K562 (cell line): Measurements from ENCODE around the gene PIK3R6. TPM values are rescaled to one million over a fixed set of nuclear protein-coding genes. Genes with fewer than 3 reads are reported as not detected.
A peak's percentile ranks its signal among the peaks of the same experiment; 100 is the strongest.
"Not testable (repeated sequence)": the region's sequence is repeated elsewhere in the genome, so short reads cannot be mapped to it uniquely, and the experiment has no call there.

ENCODE experiments used
- ATAC-seq: fragments of 200-7000 bp; cut with Tn5 transposase; 3 replicates; pipeline ENCODE4 v1.9.1; 2020; ENCODE audit warnings: moderate library complexity
- BruUV-seq: library from RNA; stranded (reverse); fragments of 400-500 nt; replicated peaks from 2 replicates; lab custom pipeline; 2021; lab: Mats Ljungman, UMichigan
- CTCF ChIA-PET: fragments of 300-600 bp; formaldehyde crosslinking; extraction: SDS; loops from one replicate; lab custom pipeline; 2021; ENCODE audit warnings: low intra/inter-chr PET ratio; lab: Yijun Ruan, JAX
- POLR2A ChIA-PET: fragments of 300-600, 350-650 bp; sonication (Branson Sonifier 250); formaldehyde crosslinking; extraction: SDS; loops from one replicate; lab custom pipeline; 2021; ENCODE audit warnings: antibody characterized with exemption, inconsistent platforms; lab: Yijun Ruan, JAX
- DNase-seq, 4 experiments: peaks; one replicate each; pipeline versions ENCODE4 v3.0.0 to v3.0.0-alpha.2; 2011 to 2018; ENCODE audit warnings: low spot score in 3 of 4, mixed read lengths in 3 of 4; ENCODE audit errors: extremely low read depth in 1 of 4
- FAIRE-seq: peaks from 2 replicates; lab custom pipeline; 2011; peaks lifted over from hg19 to GRCh38; lab: Jason Lieb, UNC
- H2AFZ ChIP-seq: 2 replicates; pipeline ENCODE4 v1.6.0; 2011; ENCODE audit warnings: low read depth, low read length, control low read depth, inconsistent platforms
- H3K27ac ChIP-seq: fragments of 200-600 bp; 3 replicates; pipeline ENCODE4 v1.8.0; 2011; ENCODE audit warnings: low read depth, mild to moderate bottlenecking, control low read depth, inconsistent platforms, low read length, moderate library complexity, mixed read lengths; ENCODE audit errors: extremely low read depth
- H3K27me3 ChIP-seq, 2 experiments: fragments of 300-600 bp in 1 of 2; 2 replicates in 1 of 2; 3 replicates in 1 of 2; pipeline versions ENCODE4 v1.6.0 to v1.8.0; 2011; ENCODE audit warnings: inconsistent platforms in 2 of 2, low read length in 2 of 2, mild to moderate bottlenecking in 1 of 2, mixed read lengths in 1 of 2, moderate library complexity in 1 of 2; ENCODE audit not compliant: control insufficient read depth in 2 of 2, insufficient read depth in 2 of 2
- H3K36me3 ChIP-seq: fragments of 300-600 bp; 3 replicates; pipeline ENCODE4 v1.8.0; 2011; ENCODE audit warnings: mild to moderate bottlenecking, low read length, inconsistent platforms; ENCODE audit not compliant: control insufficient read depth, insufficient read depth
- H3K4me1 ChIP-seq, 2 experiments: fragments of 200-600 bp in 1 of 2; replicated peaks in 1 of 2; 2 replicates in 1 of 2; 3 replicates in 1 of 2; pipeline versions ENCODE4 v1.5.1 to v1.8.0; 2011; ENCODE audit warnings: inconsistent platforms in 2 of 2, low read length in 2 of 2, mild to moderate bottlenecking in 1 of 2, mixed read lengths in 1 of 2, moderate library complexity in 1 of 2; ENCODE audit not compliant: control insufficient read depth in 2 of 2, insufficient read depth in 2 of 2
- H3K4me2 ChIP-seq: 2 replicates; pipeline ENCODE4 v1.6.1; 2011; ENCODE audit warnings: low read length, control low read depth, inconsistent platforms, mixed read lengths; ENCODE audit not compliant: insufficient read depth
- H3K4me3 ChIP-seq: fragments of 200-600 bp; sonication (generic), shearing (Covaris generic); 2 replicates; pipeline ENCODE4 v1.5.1; 2016; ENCODE audit warnings: control low read depth, inconsistent platforms
- H3K79me2 ChIP-seq: fragments of 200-600 bp; 3 replicates; pipeline ENCODE4 v1.8.0; 2011; ENCODE audit warnings: low read length, inconsistent platforms; ENCODE audit not compliant: control insufficient read depth, insufficient read depth
- H3K9ac ChIP-seq, 2 experiments: 2 replicates each; pipeline versions ENCODE4 v1.6.0 to v1.6.1; 2011; ENCODE audit warnings: low read depth in 2 of 2, low read length in 2 of 2, control low read depth in 1 of 2, inconsistent platforms in 1 of 2, mild to moderate bottlenecking in 1 of 2, mixed read lengths in 1 of 2; ENCODE audit not compliant: insufficient read depth in 1 of 2
- H3K9me1 ChIP-seq: one replicate; pipeline ENCODE4 v1.6.0; 2011; ENCODE audit warnings: inconsistent platforms, mild to moderate bottlenecking, low read length, moderate library complexity; ENCODE audit not compliant: control insufficient read depth, insufficient read depth
- H3K9me3 ChIP-seq: replicated peaks from 2 replicates; pipeline ENCODE4 v1.5.1; 2011; ENCODE audit warnings: low read depth, low read length, inconsistent platforms; ENCODE audit not compliant: control insufficient read depth, insufficient read depth
- H4K20me1 ChIP-seq: replicated peaks from 2 replicates; pipeline ENCODE4 v1.6.1; 2011; ENCODE audit warnings: low read length, inconsistent platforms, mixed read lengths; ENCODE audit not compliant: control insufficient read depth, insufficient read depth
- JUN ChIP-seq, 2 experiments: sonication (generic) in 1 of 2; formaldehyde crosslinking in 1 of 2; IDR thresholded peaks; 2 replicates each; pipeline versions ENCODE4 v1.6.1 to v1.8.0; 2012 to 2022; ENCODE audit warnings: borderline replicate concordance in 2 of 2, mild to moderate bottlenecking in 2 of 2, improper control_type of control experiment in 1 of 2, low read depth in 1 of 2, low read length in 1 of 2, missing genetic modification reagents in 1 of 2
- NCOA4 ChIP-seq: fragments of 450-650 bp; IDR thresholded peaks from 2 replicates; pipeline ENCODE4 v1.6.1; 2018; ENCODE audit warnings: mild to moderate bottlenecking; ENCODE audit not compliant: partially characterized antibody
- RAD21 ChIP-seq, 2 experiments: fragments of 250-450 bp in 1 of 2; fragments of 450-650 bp in 1 of 2; sonication (Bioruptor Pico) in 1 of 2; formaldehyde crosslinking in 1 of 2; IDR thresholded peaks in 1 of 2; conservative IDR thresholded peaks in 1 of 2; 2 replicates each; pipeline versions ENCODE4 v1.4.0 to v1.8.0; 2020 to 2022; ENCODE audit warnings: mild to moderate bottlenecking in 2 of 2, moderate library complexity in 1 of 2
- RBM34 ChIP-seq: fragments of 200-400 bp; formaldehyde crosslinking; IDR thresholded peaks from 2 replicates; pipeline ENCODE4 v1.6.1; 2018; ENCODE audit warnings: low read length, borderline replicate concordance; ENCODE audit not compliant: insufficient read depth
- SAFB ChIP-seq: fragments of 200-400 bp; formaldehyde crosslinking; IDR thresholded peaks from 2 replicates; pipeline ENCODE4 v1.6.1; 2017; ENCODE audit warnings: low read depth, low read length, borderline replicate concordance
- VEZF1 ChIP-seq: fragments of 200-800 bp; sonication (Bioruptor generic); IDR thresholded peaks from 2 replicates; pipeline ENCODE4 v1.6.1; 2017; ENCODE audit warnings: missing genetic modification characterization, missing compliant biosample characterization
- WGBS: fragments of 100-300 bp; shearing (Covaris generic); methylation state at CpG from one replicate; pipeline ENCODE4 v1.1.6; 2016; ENCODE audit warnings: low coverage, mixed read lengths; ENCODE audit not compliant: insufficient coverage; ENCODE audit errors: missing lambda C conversion rate; 5-methylcytosine and 5-hydroxymethylcytosine counted together
- in situ Hi-C: fragments of 300-500 bp; cut with MboI; formaldehyde crosslinking; loops from 4 replicates; pipeline ENCODE4 v1.15.0; 2018; ENCODE audit warnings: inconsistent platforms, mixed read lengths
- intact Hi-C: fragments of 100-400 bp; cut with micrococcal nuclease; formaldehyde crosslinking; loops from 2 replicates; pipeline ENCODE4 v1.14.2; 2022
- polyA plus RNA-seq, 8 experiments: library from polyadenylated mRNA; depleted of rRNA in 4 of 8; stranded (reverse) in 5 of 8; unstranded in 3 of 8; fragments of >200 nt; fragmentation: Nextera tagmentation in 2 of 8; fragmentation: Illumina TruSeq in 1 of 8; extraction: Ambion mirVana in 2 of 8; extraction: Trizol in 1 of 8; gene quantifications; 2 replicates each; pipeline versions ENCODE4 v1.2.1 to v1.2.3, GENCODE V29; 2011 to 2014; ENCODE audit warnings: inconsistent platforms in 1 of 8, missing spikeins in 1 of 8
- total RNA-seq, 7 experiments: library from RNA; depleted of rRNA in 6 of 7; stranded (reverse); fragments of >200 nt in 6 of 7; fragmentation: Illumina TruSeq in 2 of 7; extraction: Trizol in 2 of 7; gene quantifications; 2 replicates each; pipeline versions ENCODE4 v1.2.1 to v1.2.3, GENCODE V29; 2011 to 2021; ENCODE audit warnings: low replicate concordance in 1 of 7
- TF ChIP-seq, protein P1 (sequence below), 3 experiments: IDR thresholded peaks in 2 of 3; conservative IDR thresholded peaks in 1 of 3; 2 replicates each; pipeline ENCODE4 v1.5.1; 2011 to 2012; ENCODE audit warnings: low read length in 3 of 3, mild to moderate bottlenecking in 3 of 3, control low read depth in 2 of 3, improper control_type of control experiment in 1 of 3, inconsistent platforms in 1 of 3, low read depth in 1 of 3, mixed read lengths in 1 of 3, moderate library complexity in 1 of 3; ENCODE audit not compliant: insufficient read depth in 2 of 3

PIK3R6 gene
- total and polyA plus RNA-seq, 9 of the 15 experiments (the other 6 are each of a cell fraction or from before 2014, with no cell fraction given), result 0.04 TPM; not detected in 8

GRCh38 chr17:8805396-8805795 is 62.1 kb downstream of the PIK3R6 start:
- BruUV-seq, FAIRE-seq, ATAC-seq, intact Hi-C loops, H3K9ac ChIP-seq, DNase-seq, H2AFZ ChIP-seq, H3K36me3 ChIP-seq, H4K20me1 ChIP-seq, H3K4me2 ChIP-seq, H3K79me2 ChIP-seq, H3K9me3 ChIP-seq, H3K9me1 ChIP-seq, H3K27ac ChIP-seq, POLR2A ChIA-PET, in situ Hi-C loops, H3K4me3 ChIP-seq, CTCF ChIA-PET, H3K4me1 ChIP-seq: not testable (repeated sequence)
- WGBS, result 0% methylated on average over 3 of the region's 10 CpGs
- H3K27me3 ChIP-seq, result peaks cover 0 to 11% of the 10 kb centered on the region in 2 experiments; a peak in 1 of 5 replicates

DNA sequence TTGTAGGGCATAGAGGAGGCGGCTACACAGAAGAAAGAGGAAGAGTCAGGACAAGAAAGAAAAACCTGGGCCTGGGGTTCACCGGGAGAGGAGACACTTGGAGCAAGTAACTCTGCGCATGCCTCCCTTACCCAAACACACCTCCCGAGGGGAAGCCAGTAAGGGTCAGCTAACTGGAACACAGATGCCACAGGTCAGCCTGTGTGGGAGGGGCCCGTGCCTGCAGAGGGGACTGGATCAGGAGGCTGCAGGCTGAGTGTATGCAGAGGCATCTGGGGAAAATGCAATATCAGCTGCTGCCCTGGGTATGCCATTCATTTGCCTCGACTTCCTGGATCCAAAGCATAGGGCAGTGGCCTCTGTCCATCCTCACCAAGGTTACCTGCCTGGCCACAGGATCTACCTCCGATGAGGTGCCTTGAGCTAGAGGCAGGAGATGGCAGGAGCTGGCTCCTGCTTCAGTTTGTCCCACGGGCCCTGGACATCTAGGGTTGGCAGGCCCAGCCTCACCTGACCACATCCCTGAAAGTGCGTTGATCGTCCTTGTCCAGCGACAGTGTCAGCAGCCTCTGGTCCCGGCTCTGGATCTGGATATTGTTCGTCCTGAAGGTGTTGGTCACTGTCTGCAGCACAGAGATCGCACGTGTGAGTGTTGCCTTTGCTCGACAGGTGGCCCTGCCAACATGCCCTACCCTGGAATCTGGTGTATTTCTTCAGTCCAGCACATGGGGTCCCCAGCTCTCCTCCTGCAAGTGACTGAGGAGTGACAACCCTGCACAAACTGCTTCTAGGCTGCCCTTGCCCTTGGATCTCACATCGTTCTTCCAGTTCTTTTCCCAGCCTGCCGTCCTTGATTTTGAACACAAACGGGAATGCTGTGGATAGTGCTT is 63.7 kb downstream of the PIK3R6 start:
- Histone ChIP-seq H3K79me2 (no peaks in the 10 kb centered on the region), H2AFZ (no peak overlapping the region), H4K20me1 (no peaks in the 10 kb centered on the region), H3K27me3 (peaks cover 0 to 17% of the 10 kb centered on the region in 2 experiments; a peak in 1 of 5 replicates), H3K36me3 (no peaks in the 10 kb centered on the region), H3K4me2 (no peak overlapping the region), H3K9me3 (no peaks in the 10 kb centered on the region), H3K9ac (no peak overlapping the region), H3K4me3 (no peak overlapping the region), H3K4me1 (peaks cover 0 to 7% of the 10 kb centered on the region in 2 experiments; a peak in 2 of 5 replicates), H3K9me1 (no peaks in the 10 kb centered on the region), H3K27ac (no peak overlapping the region)
- CTCF ChIA-PET, result no interaction called here
- DNase-seq, result no peak
- BruUV-seq, result no TSS peak
- intact Hi-C loops (no loop called here), in situ Hi-C loops (no loop called here)
- no peak for ATAC-seq
- FAIRE-seq, result no peak
- TF ChIP-seq, protein P1, sequence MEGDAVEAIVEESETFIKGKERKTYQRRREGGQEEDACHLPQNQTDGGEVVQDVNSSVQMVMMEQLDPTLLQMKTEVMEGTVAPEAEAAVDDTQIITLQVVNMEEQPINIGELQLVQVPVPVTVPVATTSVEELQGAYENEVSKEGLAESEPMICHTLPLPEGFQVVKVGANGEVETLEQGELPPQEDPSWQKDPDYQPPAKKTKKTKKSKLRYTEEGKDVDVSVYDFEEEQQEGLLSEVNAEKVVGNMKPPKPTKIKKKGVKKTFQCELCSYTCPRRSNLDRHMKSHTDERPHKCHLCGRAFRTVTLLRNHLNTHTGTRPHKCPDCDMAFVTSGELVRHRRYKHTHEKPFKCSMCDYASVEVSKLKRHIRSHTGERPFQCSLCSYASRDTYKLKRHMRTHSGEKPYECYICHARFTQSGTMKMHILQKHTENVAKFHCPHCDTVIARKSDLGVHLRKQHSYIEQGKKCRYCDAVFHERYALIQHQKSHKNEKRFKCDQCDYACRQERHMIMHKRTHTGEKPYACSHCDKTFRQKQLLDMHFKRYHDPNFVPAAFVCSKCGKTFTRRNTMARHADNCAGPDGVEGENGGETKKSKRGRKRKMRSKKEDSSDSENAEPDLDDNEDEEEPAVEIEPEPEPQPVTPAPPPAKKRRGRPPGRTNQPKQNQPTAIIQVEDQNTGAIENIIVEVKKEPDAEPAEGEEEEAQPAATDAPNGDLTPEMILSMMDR (IDR thresholded peaks at IDR 0.05 in 2 of 3, conservative IDR thresholded peaks at IDR 0.05 in 1 of 3; ENCODE audit: insufficient read depth in 2 of 3, low read depth in 1 of 3, low read length in 3 of 3), result peak; percentile 23 to 34 (median 23); a peak in 2 of 6 replicates
- TF ChIP-seq SAFB, result no peak
- no peak for TF ChIP-seq JUN (IDR thresholded peaks at IDR 0.05; ENCODE audit: borderline replicate concordance, low read depth, low read length)
- TF ChIP-seq JUN (CRISPR knock-in tag; IDR thresholded peaks at IDR 0.05; ENCODE audit: borderline replicate concordance), result no peak
- TF ChIP-seq RAD21 (CRISPR knock-in tag; conservative IDR thresholded peaks at IDR 0.05 in 1 of 2, IDR thresholded peaks at IDR 0.05 in 1 of 2), result peak; percentile 21 to 29; a peak in 1 of 4 replicates
- TF ChIP-seq VEZF1 (CRISPR knock-in tag), result no peak
- no peak for TF ChIP-seq RBM34
- no peak for TF ChIP-seq NCOA4
- POLR2A ChIA-PET, result interaction anchor here (0.7 kb wide), 1 partner anchor 29 kb away, joined by 3 read pairs; no protein-coding TSS in a partner anchor
- WGBS, result 4% methylated on average over 14 of the region's 19 CpGs
